AML-193 (cell line): ENCODE results near the gene HEBP1.

Experiments used
- DNase-seq, 2 experiments: peaks; one replicate each; lab custom pipeline; 2025; lab: John Stamatoyannopoulos, UW

The HEBP1 gene

GRCh38 chr12:12990700-12991468 is 9.2 kb downstream of the HEBP1 start:
- DNase-seq: no peak

- DNase-seq: no peak
Measured at GRCh38 chr12:12987421-12987820, 12.6 kb downstream of the HEBP1 start.

GRCh38 chr12:12986775-12987331 is 13.2 kb downstream of the HEBP1 start:
- DNase-seq: no peak

- DNase-seq: peak; percentile 43 to 53
Measured at GRCh38 chr12:12985817-12986408, 14.2 kb downstream of the HEBP1 start.

- DNase-seq: no peak
Measured at GRCh38 chr12:12984149-12984548, 15.9 kb downstream of the HEBP1 start.

- DNase-seq: peak; percentile 21 to 23
Measured at GRCh38 chr12:12983420-12984035, 16.5 kb downstream of the HEBP1 start.

GRCh38 chr12:12982331-12982730 is 17.7 kb downstream of the HEBP1 start:
- DNase-seq: no peak

- DNase-seq: no peak
Measured at GRCh38 chr12:12979731-12980259, 20.3 kb downstream of the HEBP1 start.

- DNase-seq: no peak
Measured at GRCh38 chr12:12979126-12979525, 20.9 kb downstream of the HEBP1 start.

GRCh38 chr12:12977231-12977630 is 22.8 kb downstream of the HEBP1 start:
- DNase-seq: no peak

GRCh38 chr12:12976366-12976765 is 23.7 kb downstream of the HEBP1 start:
- no peak for DNase-seq

- peak; percentile 31 to 44 for DNase-seq
Measured at GRCh38 chr12:12975322-12976077, 24.6 kb downstream of the HEBP1 start.

GRCh38 chr12:12974211-12974610 is 25.9 kb downstream of the HEBP1 start:
- DNase-seq: no peak

- DNase-seq: no peak
Measured at GRCh38 chr12:12973019-12973418, 27.0 kb downstream of the HEBP1 start.

- no peak for DNase-seq
Measured at GRCh38 chr12:12965836-12966235, 34.2 kb downstream of the HEBP1 start.

- peak; percentile 66 to 79 for DNase-seq
Measured at GRCh38 chr12:12964255-12964654, 35.8 kb downstream of the HEBP1 start.

GRCh38 chr12:12960639-12961209 is 39.3 kb downstream of the HEBP1 start:
- no peak for DNase-seq

- DNase-seq: no peak
Measured at GRCh38 chr12:12958886-12959285, 41.2 kb downstream of the HEBP1 start.

- no peak for DNase-seq
Measured at GRCh38 chr12:12954878-12955625, 45.0 kb downstream of the HEBP1 start.

- no peak for DNase-seq
Measured at GRCh38 chr12:12954356-12954755, 45.7 kb downstream of the HEBP1 start.

GRCh38 chr12:12952036-12952435 is 48.0 kb downstream of the HEBP1 start, which contains the start of gene GPRC5D:
GPRC5D (minus strand) TSS chr12:12952170; CDS start chr12:12950384, 1,786 bp downstream.
- no peak for DNase-seq
